HCT116 (cell line): ENCODE data around the gene STRAP. TPM values are rescaled to one million over a fixed set of nuclear protein-coding genes. Genes with fewer than 3 reads are reported as not detected.

Experiments used
- ATAC-seq: fragments of 200-7000 bp; cut with Tn5 transposase; 2 replicates; pipeline ENCODE4 v1.9.1; 2020; ENCODE audit warnings: mild to moderate bottlenecking, moderate library complexity
- BruUV-seq: library from RNA; stranded (reverse); fragments of 400-500 nt; replicated peaks from 2 replicates; lab custom pipeline; 2021; lab: Mats Ljungman, UMichigan
- CTCF ChIA-PET: fragments of 300-600 bp; sonication (Branson Sonifier 250); formaldehyde crosslinking; loops from one replicate; lab custom pipeline; 2021; ENCODE audit warnings: antibody characterized with exemption; lab: Charles Lee
- POLR2A ChIA-PET: fragments of 300-600, 350-600 bp; sonication (Branson Sonifier 250); formaldehyde crosslinking; loops from one replicate; lab custom pipeline; 2021; ENCODE audit warnings: antibody characterized with exemption; lab: Charles Lee
- RAD21 ChIA-PET, 2 experiments: fragments of 300-600 bp; sonication (Branson Sonifier 250); formaldehyde crosslinking; loops; one replicate each; lab custom pipeline; 2023; ENCODE audit warnings: low total read pairs in 2 of 2; ENCODE audit not compliant: uncharacterized antibody in 2 of 2, unreplicated experiment in 2 of 2, low non-redundant PET in 1 of 2; lab: Charles Lee
- DNase-seq: peaks from one replicate; pipeline ENCODE4 v3.0.0-alpha.2; 2010; ENCODE audit warnings: low read depth, low spot score
- H2AFZ ChIP-seq: fragments of 200-600 bp; shearing (Covaris generic), sonication (generic); 2 replicates; pipeline ENCODE4 v1.6.1; 2017; ENCODE audit warnings: low read depth, mixed run types, mixed read lengths, antibody characterized with exemption, low read length; ENCODE audit not compliant: poor library complexity, severe bottlenecking
- H3K27ac ChIP-seq: 2 replicates; pipeline ENCODE4 v1.5.1; 2012; ENCODE audit warnings: low read depth, low read length
- H3K27me3 ChIP-seq: fragments of 200-600 bp; sonication (generic); 2 replicates; pipeline ENCODE4 v1.6.1; 2016; ENCODE audit warnings: mixed run types, low read length, mixed read lengths; ENCODE audit not compliant: insufficient read depth
- H3K36me3 ChIP-seq, 2 experiments: fragments of 200-500 bp in 1 of 2; fragments of 200-600 bp in 1 of 2; sonication (Bioruptor generic) in 1 of 2; sonication (generic) in 1 of 2; 2 replicates each; pipeline versions ENCODE4 v1.5.1 to v1.6.1; 2014 to 2016; ENCODE audit warnings: low read length in 2 of 2, inconsistent platforms in 1 of 2, mixed read lengths in 1 of 2, mixed run types in 1 of 2; ENCODE audit not compliant: insufficient read depth in 2 of 2, control insufficient read depth in 1 of 2
- H3K4me1 ChIP-seq, 2 experiments: fragments of 200-600 bp in 1 of 2; sonication (generic) in 1 of 2; 2 replicates each; pipeline versions ENCODE4 v1.5.1 to v1.6.1; 2012 to 2017; ENCODE audit warnings: low read length in 2 of 2, inconsistent platforms in 1 of 2, mild to moderate bottlenecking in 1 of 2, mixed read lengths in 1 of 2, mixed run types in 1 of 2, moderate library complexity in 1 of 2; ENCODE audit not compliant: insufficient read depth in 2 of 2, control insufficient read depth in 1 of 2
- H3K4me2 ChIP-seq: fragments of 200-600 bp; sonication (generic); 2 replicates; pipeline ENCODE4 v1.6.1; 2017; ENCODE audit warnings: mixed run types, low read length, mixed read lengths
- H3K4me3 ChIP-seq, 2 experiments: fragments of 200-600 bp in 1 of 2; sonication (generic) in 1 of 2; replicated peaks in 1 of 2; 2 replicates each; pipeline ENCODE4 v1.5.1; 2011 to 2016; ENCODE audit warnings: low read length in 2 of 2, control low read depth in 1 of 2, low read depth in 1 of 2, mild to moderate bottlenecking in 1 of 2, mixed read lengths in 1 of 2, mixed run types in 1 of 2
- H3K79me2 ChIP-seq: fragments of 200-600 bp; sonication (generic); 2 replicates; pipeline ENCODE4 v1.6.1; 2017; ENCODE audit warnings: mild to moderate bottlenecking, mixed run types, low read length, moderate library complexity, mixed read lengths; ENCODE audit not compliant: insufficient read depth
- H3K9ac ChIP-seq: fragments of 200-600 bp; sonication (generic); 2 replicates; pipeline ENCODE4 v1.6.1; 2016; ENCODE audit warnings: low read length, mixed read lengths
- H3K9me2 ChIP-seq: fragments of 200-600 bp; sonication (generic), shearing (Covaris generic); 2 replicates; pipeline ENCODE4 v1.6.1; 2017; ENCODE audit warnings: mixed run types, mild to moderate bottlenecking, moderate library complexity; ENCODE audit not compliant: insufficient read depth
- H3K9me3 ChIP-seq, 2 experiments: fragments of 200-500 bp in 1 of 2; fragments of 200-600 bp in 1 of 2; sonication (Bioruptor generic) in 1 of 2; sonication (generic) in 1 of 2; 2 replicates each; pipeline ENCODE4 v1.6.1; 2014 to 2017; ENCODE audit warnings: low read length in 2 of 2, mixed read lengths in 2 of 2, inconsistent platforms in 1 of 2, low read depth in 1 of 2, mild to moderate bottlenecking in 1 of 2, mixed run types in 1 of 2, moderate library complexity in 1 of 2; ENCODE audit not compliant: control insufficient read depth in 1 of 2, insufficient read depth in 1 of 2
- H4K20me1 ChIP-seq: fragments of 200-600 bp; sonication (generic), shearing (Covaris generic); 2 replicates; pipeline ENCODE4 v1.6.1; 2017; ENCODE audit warnings: mixed run types, mild to moderate bottlenecking, moderate library complexity; ENCODE audit not compliant: insufficient read depth
- ATF3 ChIP-seq: IDR thresholded peaks from 2 replicates; pipeline ENCODE4 v1.6.1; 2012
- CEBPB ChIP-seq: IDR thresholded peaks from 2 replicates; pipeline ENCODE4 v1.6.1; 2012; ENCODE audit warnings: low read depth
- ELF1 ChIP-seq: IDR thresholded peaks from 2 replicates; pipeline ENCODE4 v1.6.1; 2012; ENCODE audit warnings: low read depth, borderline replicate concordance
- EZH2 ChIP-seq: fragments of 200-600 bp; sonication (generic); IDR thresholded peaks from 2 replicates; pipeline ENCODE4 v1.6.1; 2017; ENCODE audit warnings: antibody characterized with exemption, mixed run types
- EZH2phosphoT487 ChIP-seq: fragments of 200-600 bp; IDR thresholded peaks from 2 replicates; pipeline ENCODE4 v1.6.1; 2018; ENCODE audit warnings: antibody characterized with exemption, borderline replicate concordance
- FOSL1 ChIP-seq: IDR thresholded peaks from 2 replicates; pipeline ENCODE4 v1.6.1; 2012; ENCODE audit warnings: low read depth
- JUND ChIP-seq: IDR thresholded peaks from 2 replicates; pipeline ENCODE4 v1.6.1; 2012
- POLR2A ChIP-seq: IDR thresholded peaks from 2 replicates; pipeline ENCODE4 v1.7.0; 2011; ENCODE audit warnings: borderline replicate concordance; ENCODE audit not compliant: insufficient read depth, insufficient read length; ENCODE audit errors: extremely low read depth
- POLR2AphosphoS5 ChIP-seq: IDR thresholded peaks from 2 replicates; pipeline ENCODE4 v1.6.1; 2011; ENCODE audit warnings: mild to moderate bottlenecking, low read depth, low read length, moderate library complexity
- RAD21 ChIP-seq: IDR thresholded peaks from 2 replicates; pipeline ENCODE4 v1.6.1; 2012; ENCODE audit warnings: low read depth, mild to moderate bottlenecking
- SRF ChIP-seq: IDR thresholded peaks from 2 replicates; pipeline ENCODE4 v1.6.1; 2012; ENCODE audit warnings: low read depth
- TCF7L2 ChIP-seq: IDR thresholded peaks from 2 replicates; pipeline ENCODE4 v1.7.0; 2011; ENCODE audit warnings: borderline replicate concordance, inconsistent platforms; ENCODE audit not compliant: insufficient read depth, insufficient read length; ENCODE audit errors: extremely low read depth
- YY1 ChIP-seq: IDR thresholded peaks from 2 replicates; pipeline ENCODE4 v1.6.1; 2011; ENCODE audit warnings: low read length, low read depth, moderate library complexity, mild to moderate bottlenecking; ENCODE audit not compliant: insufficient replicate concordance; ENCODE audit errors: extremely low read depth
- ZFX ChIP-seq: fragments of 450-650 bp; IDR thresholded peaks from 2 replicates; pipeline ENCODE4 v1.6.1; 2017
- ZNF274 ChIP-seq: fragments of 200-500 bp; sonication (Bioruptor generic); IDR thresholded peaks from 2 replicates; pipeline ENCODE4 v1.6.1; 2014; ENCODE audit warnings: mild to moderate bottlenecking, low read depth, low read length, inconsistent platforms
- intact Hi-C: fragments of 100-400 bp; cut with micrococcal nuclease; formaldehyde crosslinking; loops from 2 replicates; pipeline ENCODE4 v1.10.0; 2022
- total RNA-seq: library from RNA; stranded (reverse); gene quantifications from one replicate; pipeline ENCODE4 v1.2.1, GENCODE V29; 2021; ENCODE audit not compliant: unreplicated experiment

The STRAP gene
- total RNA-seq, 1 experiment from 2014 or later = 156 TPM

DNA sequence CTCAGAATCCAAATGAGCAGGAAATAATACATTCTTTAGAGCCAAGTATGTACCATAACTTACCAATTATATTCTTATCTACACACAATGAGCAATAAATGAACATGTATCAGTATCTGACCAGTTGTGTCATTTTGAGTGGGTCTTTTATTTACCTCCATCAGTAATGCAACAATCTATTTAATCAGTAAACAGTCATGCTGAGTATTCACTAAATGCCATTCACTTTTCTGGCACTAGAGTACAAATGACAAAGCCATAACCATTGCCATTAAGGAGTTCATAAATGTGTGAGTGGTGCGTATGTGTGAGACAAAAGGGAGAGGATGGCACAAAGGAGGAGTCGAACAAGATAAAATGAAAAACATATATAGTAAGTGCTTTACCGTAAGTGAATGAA is 1.5 kb upstream of the STRAP start:
- H3K4me1 ChIP-seq = peaks cover 10 to 14% of the 10 kb centered on the region in 2 experiments
- TF ChIP-seq EZH2phosphoT487 (no peak), SRF (no peak), ZNF274 (no peak), RAD21 (no peak), JUND (no peak), POLR2A (no peak), CEBPB (no peak), YY1 (no peak), TCF7L2 (no peak)
- peaks cover 36% of the 10 kb centered on the region for H3K79me2 ChIP-seq
- CTCF ChIA-PET = no interaction called here
- no peaks in the 10 kb centered on the region; the same call in 1 of the 2 replicates for H4K20me1 ChIP-seq
- H3K4me2 ChIP-seq = peak overlapping the region; percentile 90; the same call in 1 of the 2 replicates
- H3K9ac ChIP-seq = no peak overlapping the region
- intact Hi-C loops = no loop called here
- no peaks in the 10 kb centered on the region for H3K9me2 ChIP-seq
- RAD21 ChIA-PET = no interaction called here
- H3K4me3 ChIP-seq = no peak overlapping the region
- H3K27ac ChIP-seq = no peak overlapping the region; the same call in 1 of the 2 replicates
- DNase-seq = no peak
- H3K9me3 ChIP-seq = no peaks in the 10 kb centered on the region
- no peak for ATAC-seq
- BruUV-seq = no TSS peak
- H3K36me3 ChIP-seq = peaks cover 0 to 14% of the 10 kb centered on the region in 2 experiments; a peak in 2 of 4 replicates
- no peaks in the 10 kb centered on the region for H3K27me3 ChIP-seq
- POLR2A ChIA-PET = no interaction called here
- no peak overlapping the region for H2AFZ ChIP-seq

DNA sequence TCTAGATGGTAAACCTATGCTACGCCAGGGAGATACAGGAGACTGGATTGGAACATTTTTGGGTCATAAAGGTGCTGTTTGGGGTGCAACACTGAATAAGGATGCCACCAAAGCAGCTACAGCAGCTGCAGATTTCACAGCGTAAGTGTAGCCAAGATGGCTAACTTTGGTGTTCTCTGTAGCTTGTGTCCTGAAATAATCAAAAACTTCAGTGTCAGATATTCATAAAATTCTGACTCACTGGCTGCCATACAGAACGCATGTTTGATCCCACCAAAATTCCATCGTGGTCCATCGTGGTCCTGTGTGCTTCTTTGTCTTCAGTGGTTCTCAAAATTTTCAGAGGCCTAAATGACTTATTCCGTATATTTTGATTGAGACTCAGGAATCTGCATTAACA is 1.3 kb downstream of the STRAP start:
- ATAC-seq = no peak
- ChIA-PET CTCF (no interaction called here), RAD21 (no interaction called here), POLR2A (interaction anchor here (1.5 kb wide), 1 partner anchor 14 kb away, joined by 4 read pairs; no protein-coding TSS in a partner anchor)
- H3K4me2 ChIP-seq = peak overlapping the region; percentile 90
- H2AFZ ChIP-seq = no peak overlapping the region
- H3K27ac ChIP-seq = no peak overlapping the region; the same call in 1 of the 2 replicates
- H3K9me2 ChIP-seq = no peaks in the 10 kb centered on the region
- TF ChIP-seq FOSL1 (no peak), EZH2 (no peak), ZNF274 (no peak), ATF3 (no peak), POLR2AphosphoS5 (no peak), ZFX (no peak), ELF1 (no peak)
- DNase-seq = no peak
- H3K36me3 ChIP-seq = peaks cover 0 to 24% of the 10 kb centered on the region in 2 experiments; a peak in 2 of 4 replicates
- peaks cover 16% of the 10 kb centered on the region; the same call in 1 of the 2 replicates for H4K20me1 ChIP-seq
- H3K9me3 ChIP-seq = no peaks in the 10 kb centered on the region
- H3K27me3 ChIP-seq = no peaks in the 10 kb centered on the region
- peaks cover 10 to 19% of the 10 kb centered on the region in 2 experiments for H3K4me1 ChIP-seq
- H3K79me2 ChIP-seq = peaks cover 64% of the 10 kb centered on the region
- no TSS peak for BruUV-seq
- peak overlapping the region; percentile 92 for H3K9ac ChIP-seq
- peak overlapping the region; percentile 97 to 98 for H3K4me3 ChIP-seq
- intact Hi-C loops = no loop called here
